H1 (cell line): ENCODE data around the gene CYGB. TPM values are rescaled to one million over a fixed set of nuclear protein-coding genes. Genes with fewer than 3 reads are reported as not detected.

ENCODE experiments used
- CTCF ChIA-PET: fragments of 300-600 bp; sonication (Branson Sonifier 250); formaldehyde crosslinking; loops from one replicate; lab custom pipeline; 2021; ENCODE audit not compliant: partially characterized antibody; lab: Charles Lee
- POLR2A ChIA-PET: fragments of 300-600 bp; sonication (Branson Sonifier 250); formaldehyde crosslinking; loops from one replicate; lab custom pipeline; 2021; ENCODE audit warnings: inconsistent platforms; ENCODE audit not compliant: partially characterized antibody; lab: Charles Lee
- DNase-seq, 2 experiments: peaks; one replicate each; pipeline versions ENCODE4 v3.0.0 to v3.0.0-alpha.2; 2010 to 2022; ENCODE audit warnings: low spot score in 2 of 2, low read depth in 1 of 2, mixed read lengths in 1 of 2
- FAIRE-seq: peaks from 2 replicates; lab custom pipeline; 2011; peaks lifted over from hg19 to GRCh38; lab: Jason Lieb, UNC
- H2AFZ ChIP-seq: 2 replicates; pipeline ENCODE4 v1.8.1; 2012; ENCODE audit warnings: low read length, inconsistent platforms
- H2AK5ac ChIP-seq: 2 replicates; pipeline ENCODE4 v1.6.1; 2013; ENCODE audit warnings: low read depth, low read length
- H2BK120ac ChIP-seq: replicated peaks from 2 replicates; pipeline ENCODE3; 2013; ENCODE audit warnings: low read depth, low read length, inconsistent platforms
- H2BK12ac ChIP-seq: 2 replicates; pipeline ENCODE4 v1.6.1; 2013; ENCODE audit warnings: low read depth, low read length
- H2BK15ac ChIP-seq: 2 replicates; pipeline ENCODE4 v1.6.1; 2013; ENCODE audit warnings: low read length
- H2BK20ac ChIP-seq: 2 replicates; pipeline ENCODE4 v1.6.1; 2013; ENCODE audit warnings: low read length
- H2BK5ac ChIP-seq: 2 replicates; pipeline ENCODE4 v1.6.1; 2013; ENCODE audit warnings: low read depth, low read length
- H3K14ac ChIP-seq: 2 replicates; pipeline ENCODE4 v1.6.1; 2013; ENCODE audit warnings: inconsistent platforms; ENCODE audit not compliant: insufficient read length
- H3K18ac ChIP-seq: 2 replicates; pipeline ENCODE4 v1.6.1; 2013; ENCODE audit warnings: low read length; ENCODE audit errors: extremely low read depth
- H3K23ac ChIP-seq: 2 replicates; pipeline ENCODE4 v1.6.1; 2013; ENCODE audit warnings: inconsistent platforms; ENCODE audit not compliant: insufficient read length
- H3K23me2 ChIP-seq: 2 replicates; pipeline ENCODE4 v1.6.1; 2013; ENCODE audit warnings: low read depth, low read length
- H3K27ac ChIP-seq: 2 replicates; pipeline ENCODE4 v1.6.1; 2011; ENCODE audit warnings: low read depth, low read length, inconsistent platforms
- H3K27me3 ChIP-seq, 4 experiments: replicated peaks in 1 of 4; 1 replicate in 1 of 4; 2 replicates in 3 of 4; pipeline versions ENCODE4 v1.6.1 to v1.8.1; 2011 to 2013; ENCODE audit warnings: low read length in 3 of 4, mild to moderate bottlenecking in 3 of 4, inconsistent platforms in 2 of 4, mixed read lengths in 2 of 4, moderate library complexity in 1 of 4; ENCODE audit not compliant: control insufficient read depth in 3 of 4, insufficient read depth in 3 of 4; ENCODE audit errors: extremely low read depth in 1 of 4
- H3K36me3 ChIP-seq, 4 experiments: 2 replicates each; pipeline versions ENCODE4 v1.6.1 to v1.8.1; 2011 to 2013; ENCODE audit warnings: mild to moderate bottlenecking in 4 of 4, low read length in 3 of 4, moderate library complexity in 2 of 4, control low read depth in 1 of 4, inconsistent platforms in 1 of 4; ENCODE audit not compliant: insufficient read depth in 4 of 4, control insufficient read depth in 2 of 4
- H3K4ac ChIP-seq: replicated peaks from 2 replicates; pipeline ENCODE3; 2013; ENCODE audit warnings: low read length, low read depth, mixed read lengths, inconsistent platforms; ENCODE audit not compliant: insufficient read length
- H3K4me1 ChIP-seq, 4 experiments: replicated peaks in 1 of 4; 1 replicate in 1 of 4; 2 replicates in 3 of 4; pipeline versions ENCODE4 v1.6.1 to v1.8.1; 2011 to 2013; ENCODE audit warnings: low read length in 3 of 4, inconsistent platforms in 2 of 4, mixed read lengths in 1 of 4; ENCODE audit not compliant: insufficient read depth in 4 of 4, control insufficient read depth in 3 of 4
- H3K4me2 ChIP-seq, 2 experiments: 2 replicates each; pipeline versions ENCODE4 v1.6.1 to v1.8.1; 2011 to 2013; ENCODE audit warnings: low read depth in 2 of 2, low read length in 2 of 2, control low read depth in 1 of 2, inconsistent platforms in 1 of 2, mild to moderate bottlenecking in 1 of 2; ENCODE audit not compliant: insufficient read depth in 1 of 2
- H3K4me3 ChIP-seq, 4 experiments: fragments of 200-600, 300-600 bp in 1 of 4; sonication (generic), shearing (Covaris generic), sonication (Bioruptor Twin) in 1 of 4; 2 replicates each; pipeline versions ENCODE4 v1.5.1 to v1.8.1; 2011 to 2016; ENCODE audit warnings: low read length in 4 of 4, low read depth in 3 of 4, control low read depth in 2 of 4, inconsistent platforms in 2 of 4, mild to moderate bottlenecking in 2 of 4, mixed read lengths in 1 of 4, moderate library complexity in 1 of 4; ENCODE audit not compliant: insufficient read depth in 2 of 4; ENCODE audit errors: extremely low read depth in 1 of 4
- H3K56ac ChIP-seq: replicated peaks from 2 replicates; pipeline ENCODE3; 2013; ENCODE audit warnings: low read depth, mild to moderate bottlenecking, mixed read lengths, low read length, inconsistent platforms; ENCODE audit not compliant: insufficient read length
- H3K79me1 ChIP-seq: 2 replicates; pipeline ENCODE4 v1.6.1; 2013; ENCODE audit warnings: low read depth, low read length, control low read depth
- H3K79me2 ChIP-seq, 2 experiments: 2 replicates each; pipeline versions ENCODE4 v1.6.1 to v1.8.1; 2012 to 2013; ENCODE audit warnings: low read length in 2 of 2, mild to moderate bottlenecking in 2 of 2, inconsistent platforms in 1 of 2; ENCODE audit not compliant: insufficient read depth in 2 of 2, control insufficient read depth in 1 of 2
- H3K9ac ChIP-seq, 4 experiments: replicated peaks in 1 of 4; 1 replicate in 1 of 4; 2 replicates in 3 of 4; pipeline versions ENCODE4 v1.6.1 to v1.8.1; 2011 to 2013; ENCODE audit warnings: low read depth in 3 of 4, low read length in 3 of 4, control low read depth in 2 of 4, mild to moderate bottlenecking in 2 of 4, moderate library complexity in 2 of 4, inconsistent platforms in 1 of 4; ENCODE audit errors: extremely low read depth in 1 of 4
- H3K9me3 ChIP-seq, 2 experiments: 2 replicates each; pipeline versions ENCODE4 v1.6.1 to v1.8.1; 2012 to 2013; ENCODE audit warnings: mild to moderate bottlenecking in 2 of 2, moderate library complexity in 2 of 2, control low read depth in 1 of 2, inconsistent platforms in 1 of 2, low read depth in 1 of 2, low read length in 1 of 2, mixed read lengths in 1 of 2; ENCODE audit not compliant: insufficient read depth in 2 of 2
- H4K20me1 ChIP-seq, 2 experiments: replicated peaks in 1 of 2; 2 replicates each; pipeline versions ENCODE3 to v1.8.1; 2011 to 2013; ENCODE audit warnings: inconsistent platforms in 2 of 2, low read length in 2 of 2, mild to moderate bottlenecking in 1 of 2; ENCODE audit not compliant: insufficient read depth in 2 of 2, control insufficient read depth in 1 of 2
- H4K5ac ChIP-seq: 2 replicates; pipeline ENCODE4 v1.6.1; 2013; ENCODE audit warnings: low read length, low read depth, mixed read lengths, inconsistent platforms; ENCODE audit not compliant: insufficient read length
- H4K8ac ChIP-seq: 2 replicates; pipeline ENCODE4 v1.8.0; 2013; ENCODE audit warnings: mild to moderate bottlenecking, moderate library complexity, low read length, inconsistent platforms; ENCODE audit not compliant: insufficient read depth; ENCODE audit errors: extremely low read depth
- H4K91ac ChIP-seq: replicated peaks from 2 replicates; pipeline ENCODE3; 2013; ENCODE audit warnings: low read length, mixed read lengths, inconsistent platforms; ENCODE audit not compliant: insufficient read length
- BCL11A ChIP-seq, 2 experiments: IDR thresholded peaks; one replicate each; pipeline ENCODE4 v1.6.1; 2011; ENCODE audit warnings: low read depth in 2 of 2, low read length in 2 of 2, mild to moderate bottlenecking in 2 of 2
- HDAC6 ChIP-seq: IDR thresholded peaks from one replicate; pipeline ENCODE4 v1.7.1; 2012; ENCODE audit warnings: low read depth, mild to moderate bottlenecking, inconsistent platforms, low read length, moderate library complexity
- KDM1A ChIP-seq: fragments of 200-600, 300-600 bp; sonication (generic); IDR thresholded peaks from 2 replicates; pipeline ENCODE4 v1.7.1; 2016; ENCODE audit warnings: mild to moderate bottlenecking, low read length, borderline replicate concordance
- POLR2AphosphoS5 ChIP-seq: IDR thresholded peaks from 2 replicates; pipeline ENCODE4 v1.6.1; 2011; ENCODE audit warnings: low read depth, low read length
- POU5F1 ChIP-seq: IDR thresholded peaks from 2 replicates; pipeline ENCODE4 v1.6.1; 2011; ENCODE audit warnings: low read depth, mild to moderate bottlenecking, low read length, moderate library complexity
- SP1 ChIP-seq: IDR thresholded peaks from 2 replicates; pipeline ENCODE4 v1.6.1; 2011; ENCODE audit warnings: low read depth, low read length
- SRF ChIP-seq: IDR thresholded peaks from 2 replicates; pipeline ENCODE4 v1.6.1; 2011; ENCODE audit warnings: mild to moderate bottlenecking, low read depth, low read length, moderate library complexity
- YY1 ChIP-seq: IDR thresholded peaks from 2 replicates; pipeline ENCODE4 v1.6.1; 2011; ENCODE audit warnings: low read depth, mild to moderate bottlenecking, low read length
- WGBS, 2 experiments: shearing (Covaris generic) in 1 of 2; methylation state at CpG; one replicate each; pipeline versions ENCODE4 v1.1.6 to v1.1.7; 2013 to 2015; ENCODE audit warnings: low lambda C conversion rate in 2 of 2, mixed read lengths in 2 of 2, inconsistent platforms in 1 of 2, low coverage in 1 of 2, missing lambda C conversion rate in 1 of 2; ENCODE audit not compliant: insufficient replicate concordance in 2 of 2, insufficient coverage in 1 of 2, insufficient read length in 1 of 2; ENCODE audit errors: extremely low coverage in 1 of 2, missing lambda C conversion rate in 1 of 2; 5-methylcytosine and 5-hydroxymethylcytosine counted together
- polyA plus RNA-seq, 7 experiments: library from polyadenylated mRNA; depleted of rRNA in 3 of 7; stranded (reverse) in 5 of 7; unstranded in 2 of 7; fragments of >200 nt in 5 of 7; fragments of 200-250 nt in 2 of 7; gene quantifications; 1 replicate in 5 of 7; 2 replicates in 1 of 7; 4 replicates in 1 of 7; pipeline versions ENCODE4 v1.2.1 to v1.2.3, GENCODE V29; 2011 to 2013; ENCODE audit warnings: missing spikeins in 2 of 7, mixed read lengths in 2 of 7
- total RNA-seq: library from RNA; stranded (reverse); fragmentation: NEBNext Ultra II Directional; extraction: Animal tissue kit (Norgen Biotek cat#: 25700); gene quantifications from 2 replicates; pipeline ENCODE4 v1.2.1, GENCODE V29; 2021

CYGB gene
- total and polyA plus RNA-seq, 2 of the 8 experiments (the other 6 are each of a cell fraction or from before 2014, with no cell fraction given): 2.7 to 3.7 TPM

GRCh38 chr17:76581515-76581914 is 44.0 kb upstream of the CYGB start:
- H3K79me1 ChIP-seq: no peaks in the 10 kb centered on the region
- H2BK12ac ChIP-seq: no peak overlapping the region
- H3K4ac ChIP-seq: no peak overlapping the region
- no peak overlapping the region; the same call in 1 of the 2 replicates for H3K18ac ChIP-seq
- WGBS, 2 experiments: 81% methylated on average over 5 of the region's 5 CpGs; no CpG with 5 or more reads in 1 of the 2 experiments
- no peak overlapping the region for H3K23ac ChIP-seq
- peak overlapping the region in 1 of 2 experiments; percentile 43; a peak in 1 of 4 replicates for H3K4me2 ChIP-seq
- ChIA-PET CTCF (interaction anchor here (0.6 to 3.5 kb wide), 8 partner anchors 10 to 132 kb away, joined by 3 to 10 read pairs (median 3); partner anchors contain the start of gene PRCD), POLR2A (interaction anchor here (1.3 to 2.5 kb wide), 3 partner anchors 10 to 24 kb away, joined by 5 to 7 read pairs (median 6); no protein-coding TSS in a partner anchor)
- H2BK5ac ChIP-seq: no peak overlapping the region
- H2AK5ac ChIP-seq: no peak overlapping the region
- H3K9ac ChIP-seq: no peak overlapping the region
- H3K27ac ChIP-seq: no peak overlapping the region
- H3K56ac ChIP-seq: no peak overlapping the region
- DNase-seq (no peak), FAIRE-seq (no peak)
- H4K8ac ChIP-seq: no peak overlapping the region
- no peak overlapping the region for H2AFZ ChIP-seq
- H3K14ac ChIP-seq: no peak overlapping the region
- no peaks in the 10 kb centered on the region for H3K9me3 ChIP-seq
- H2BK20ac ChIP-seq: no peak overlapping the region
- peaks cover 24 to 61% (median 50%) of the 10 kb centered on the region in 4 experiments for H3K27me3 ChIP-seq
- H2BK120ac ChIP-seq: no peak overlapping the region
- H4K91ac ChIP-seq: no peak overlapping the region
- peaks cover 0 to 9% (median 0%) of the 10 kb centered on the region in 4 experiments; a peak in 1 of 8 replicates for H3K36me3 ChIP-seq
- H4K5ac ChIP-seq: no peak overlapping the region
- no peaks in the 10 kb centered on the region for H3K79me2 ChIP-seq
- H3K4me1 ChIP-seq: peaks cover 0 to 18% (median 6%) of the 10 kb centered on the region in 4 experiments; a peak in 6 of 7 replicates
- peaks cover 13% of the 10 kb centered on the region for H3K23me2 ChIP-seq
- no peak overlapping the region for H2BK15ac ChIP-seq
- H4K20me1 ChIP-seq: peaks cover 0 to 2% of the 10 kb centered on the region in 2 experiments
- TF ChIP-seq POU5F1 (no peak), SRF (no peak), POLR2AphosphoS5 (no peak), YY1 (no peak), KDM1A (no peak), HDAC6 (no peak), BCL11A (IDR thresholded peaks at IDR 0.05; ENCODE audit: low read depth in 2 of 2, low read length in 2 of 2) (no peak), SP1 (no peak)
- no peak overlapping the region for H3K4me3 ChIP-seq
